ENCODE data around the gene IPO8. TPM values are rescaled to one million over a fixed set of nuclear protein-coding genes. Genes with fewer than 3 reads are reported as not detected.

IPO8 gene
- total RNA-seq, 2 donors from 2014 or later, result 28.8 to 49.4 TPM

DNA sequence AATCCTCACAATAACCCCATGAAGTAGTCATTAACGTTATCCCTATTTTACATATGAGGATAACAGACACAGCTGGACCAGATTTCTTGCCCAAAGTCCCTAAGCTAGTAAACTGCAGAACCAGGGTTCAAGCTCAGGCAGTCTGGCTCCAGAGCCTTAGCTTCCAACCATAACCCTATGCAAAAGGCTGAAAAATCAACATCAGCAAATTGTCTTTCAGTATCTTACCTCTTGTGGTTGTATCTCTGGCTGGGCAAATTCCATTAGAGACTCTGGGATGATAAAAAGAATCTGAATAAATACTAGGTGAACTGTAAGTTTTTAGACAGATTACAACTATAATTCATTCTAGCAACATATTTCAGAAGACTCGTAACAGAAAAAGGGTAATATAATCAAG, 34.3 kb upstream of the IPO8 start:
- Histone ChIP-seq H3K27ac (no peak overlapping the region), H3K9me3 (no peaks in the 10 kb centered on the region), H3K4me3 (no peak overlapping the region), H3K4me1 (ENCODE audit: control insufficient read depth in 1 of 2, low read depth in 2 of 2) (peaks cover 8 to 9% of the 10 kb centered on the region in 2 donors), H3K36me3 (peaks cover 4% of the 10 kb centered on the region), H3K27me3 (replicated peaks; ENCODE audit: insufficient read depth) (no peaks in the 10 kb centered on the region)
- TF ChIP-seq, protein P1, sequence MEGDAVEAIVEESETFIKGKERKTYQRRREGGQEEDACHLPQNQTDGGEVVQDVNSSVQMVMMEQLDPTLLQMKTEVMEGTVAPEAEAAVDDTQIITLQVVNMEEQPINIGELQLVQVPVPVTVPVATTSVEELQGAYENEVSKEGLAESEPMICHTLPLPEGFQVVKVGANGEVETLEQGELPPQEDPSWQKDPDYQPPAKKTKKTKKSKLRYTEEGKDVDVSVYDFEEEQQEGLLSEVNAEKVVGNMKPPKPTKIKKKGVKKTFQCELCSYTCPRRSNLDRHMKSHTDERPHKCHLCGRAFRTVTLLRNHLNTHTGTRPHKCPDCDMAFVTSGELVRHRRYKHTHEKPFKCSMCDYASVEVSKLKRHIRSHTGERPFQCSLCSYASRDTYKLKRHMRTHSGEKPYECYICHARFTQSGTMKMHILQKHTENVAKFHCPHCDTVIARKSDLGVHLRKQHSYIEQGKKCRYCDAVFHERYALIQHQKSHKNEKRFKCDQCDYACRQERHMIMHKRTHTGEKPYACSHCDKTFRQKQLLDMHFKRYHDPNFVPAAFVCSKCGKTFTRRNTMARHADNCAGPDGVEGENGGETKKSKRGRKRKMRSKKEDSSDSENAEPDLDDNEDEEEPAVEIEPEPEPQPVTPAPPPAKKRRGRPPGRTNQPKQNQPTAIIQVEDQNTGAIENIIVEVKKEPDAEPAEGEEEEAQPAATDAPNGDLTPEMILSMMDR (IDR thresholded peaks at IDR 0.05), result no peak
- DNase-seq (ENCODE audit: low spot score), result no peak
- ATAC-seq (ENCODE audit: insufficient number of reproducible peaks, low FRiP score, low read depth), result no peak

DNA sequence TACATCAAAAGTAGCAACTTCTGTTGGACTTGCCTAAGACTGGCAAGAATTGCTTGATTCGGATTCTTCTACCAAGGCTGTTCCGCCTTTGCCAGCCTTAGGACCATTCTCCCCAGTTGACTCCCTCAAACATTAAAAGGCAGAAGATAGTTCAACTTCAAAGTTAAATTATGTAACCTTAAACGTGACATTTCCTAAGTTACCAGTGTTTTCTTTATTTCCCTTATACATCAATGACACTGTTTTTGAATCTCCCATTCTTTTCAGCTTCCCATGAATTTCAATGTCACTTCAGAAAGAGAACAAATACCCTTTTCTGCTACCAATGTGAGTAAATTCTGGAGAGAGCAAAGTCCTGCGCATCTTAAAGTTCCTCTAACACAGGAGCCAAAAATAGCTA, 33.9 kb upstream of the IPO8 start:
- H3K27ac ChIP-seq, result no peak overlapping the region
- H3K36me3 ChIP-seq, result peaks cover 4% of the 10 kb centered on the region
- no peaks in the 10 kb centered on the region for H3K9me3 ChIP-seq
- DNase-seq (ENCODE audit: low spot score) (no peak), ATAC-seq (ENCODE audit: insufficient number of reproducible peaks, low FRiP score, low read depth) (no peak)
- H3K4me3 ChIP-seq, result no peak overlapping the region
- H3K27me3 ChIP-seq (replicated peaks; ENCODE audit: insufficient read depth), result no peaks in the 10 kb centered on the region
- peaks cover 8 to 9% of the 10 kb centered on the region in 2 donors for H3K4me1 ChIP-seq (ENCODE audit: control insufficient read depth in 1 of 2, low read depth in 2 of 2)
- TF ChIP-seq, protein P1 (IDR thresholded peaks at IDR 0.05), result no peak

DNA sequence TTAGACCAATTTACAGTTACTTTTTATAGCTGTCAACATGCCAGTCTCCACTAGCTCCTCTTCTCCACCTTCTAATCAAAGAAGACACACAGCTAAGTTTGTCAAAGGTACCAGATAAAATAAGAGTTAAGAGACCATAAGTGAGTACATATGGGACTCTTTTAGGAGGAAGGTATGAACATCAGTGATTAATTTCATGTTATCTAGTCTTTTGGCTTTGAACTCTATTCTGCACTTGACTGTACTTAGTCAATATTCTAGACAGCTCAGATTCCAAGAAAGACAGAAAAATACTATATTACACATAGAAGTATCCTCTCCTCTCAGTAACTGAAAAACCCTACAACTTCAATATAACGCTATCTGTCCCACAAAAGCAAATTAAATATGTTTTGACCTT, 31.0 kb upstream of the IPO8 start:
- TF ChIP-seq, protein P1 (IDR thresholded peaks at IDR 0.05), result no peak
- no peaks in the 10 kb centered on the region for H3K27me3 ChIP-seq (replicated peaks; ENCODE audit: insufficient read depth)
- peaks cover 8% of the 10 kb centered on the region for H3K36me3 ChIP-seq
- H3K9me3 ChIP-seq, result no peaks in the 10 kb centered on the region
- DNase-seq (ENCODE audit: low spot score), result no peak
- ATAC-seq (ENCODE audit: insufficient number of reproducible peaks, low FRiP score, low read depth), result no peak
- no peak overlapping the region for H3K4me3 ChIP-seq
- peaks cover 8 to 9% of the 10 kb centered on the region in 2 donors for H3K4me1 ChIP-seq (ENCODE audit: control insufficient read depth in 1 of 2, low read depth in 2 of 2)
- H3K27ac ChIP-seq, result no peak overlapping the region

GRCh38 chr12:30725739-30726138, 30.1 kb upstream of the IPO8 start:
- DNase-seq (ENCODE audit: low spot score) (no peak), ATAC-seq (ENCODE audit: insufficient number of reproducible peaks, low FRiP score, low read depth) (peak; percentile 85)
- H3K9me3 ChIP-seq, result no peaks in the 10 kb centered on the region
- H3K27ac ChIP-seq, result no peak overlapping the region
- H3K4me3 ChIP-seq, result no peak overlapping the region
- H3K27me3 ChIP-seq (replicated peaks; ENCODE audit: insufficient read depth), result no peaks in the 10 kb centered on the region
- peaks cover 13% of the 10 kb centered on the region for H3K36me3 ChIP-seq
- peaks cover 8 to 9% of the 10 kb centered on the region in 2 donors for H3K4me1 ChIP-seq (ENCODE audit: control insufficient read depth in 1 of 2, low read depth in 2 of 2)
- TF ChIP-seq, protein P1 (IDR thresholded peaks at IDR 0.05), result no peak

DNA sequence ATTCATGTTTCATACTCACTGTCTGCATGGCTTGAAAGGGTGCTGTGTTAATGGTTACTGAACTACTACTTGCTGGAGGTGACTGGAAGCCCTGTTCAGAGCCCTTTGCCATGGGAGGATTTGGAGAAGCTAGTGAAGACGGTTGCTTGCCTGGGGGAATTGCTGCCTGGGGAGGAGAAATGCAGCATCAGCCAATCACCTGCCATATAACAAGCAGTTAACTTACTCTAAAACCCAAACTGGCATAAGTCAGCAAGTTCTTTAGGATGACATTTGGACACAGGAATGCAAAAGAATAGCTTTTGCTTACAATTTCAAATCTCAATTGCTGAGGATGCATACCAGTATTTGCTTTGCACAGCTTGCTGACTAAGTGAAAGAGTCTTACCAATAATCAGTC, 23.4 kb upstream of the IPO8 start:
- no peaks in the 10 kb centered on the region for H3K4me1 ChIP-seq (ENCODE audit: control insufficient read depth in 1 of 2, low read depth in 2 of 2)
- no peak overlapping the region for H3K4me3 ChIP-seq
- TF ChIP-seq, protein P1 (IDR thresholded peaks at IDR 0.05), result no peak
- H3K36me3 ChIP-seq, result peaks cover 23% of the 10 kb centered on the region
- DNase-seq (ENCODE audit: low spot score) (no peak), ATAC-seq (ENCODE audit: insufficient number of reproducible peaks, low FRiP score, low read depth) (no peak)
- H3K27me3 ChIP-seq (replicated peaks; ENCODE audit: insufficient read depth), result no peaks in the 10 kb centered on the region
- H3K27ac ChIP-seq, result no peak overlapping the region
- no peaks in the 10 kb centered on the region for H3K9me3 ChIP-seq
